ENCODE measurements around the gene HTR3D.
A peak's percentile ranks its signal among the peaks of the same experiment; 100 is the strongest.
"Not testable (repeated sequence)": the region's sequence is repeated elsewhere in the genome, so short reads cannot be mapped to it uniquely, and the experiment has no call there.

HTR3D gene

GRCh38 chr3:184031187-184031792 lies at the start of gene HTR3D:
TSS of gene HTR3D (plus strand) at chr3:184031742. CDS start at chr3:184031742, 0 bp downstream.
- peak; percentile 9 for DNase-seq (ENCODE audit: low read depth)

GRCh38 chr3:183981990-183982644 lies 49.4 kb upstream of the HTR3D start:
- DNase-seq (ENCODE audit: low read depth): no peak

- no peak for DNase-seq (ENCODE audit: low read depth)
Observed at GRCh38 chr3:183984127-183984740, 47.3 kb upstream of the HTR3D start.

- DNase-seq (ENCODE audit: low read depth): no peak
Observed at GRCh38 chr3:183984749-183985729, 46.5 kb upstream of the HTR3D start.

GRCh38 chr3:183987000-183987600 lies 44.4 kb upstream of the HTR3D start:
- DNase-seq (ENCODE audit: low read depth): no peak

- peak; percentile 37 for DNase-seq (ENCODE audit: low read depth)
Observed at GRCh38 chr3:183988216-183988790, 43.2 kb upstream of the HTR3D start.

- DNase-seq (ENCODE audit: low read depth): no peak
Observed at GRCh38 chr3:183991403-183991802, 40.1 kb upstream of the HTR3D start.

- DNase-seq (ENCODE audit: low read depth): no peak
Observed at GRCh38 chr3:184001761-184002160, 29.8 kb upstream of the HTR3D start.

GRCh38 chr3:184002469-184002868 lies 29.1 kb upstream of the HTR3D start:
- DNase-seq (ENCODE audit: low read depth): no peak

- peak; percentile 59 for DNase-seq (ENCODE audit: low read depth)
Observed at GRCh38 chr3:184003187-184003967, 28.2 kb upstream of the HTR3D start.

- DNase-seq (ENCODE audit: low read depth): no peak
Observed at GRCh38 chr3:184004476-184004875, 27.1 kb upstream of the HTR3D start.

- no peak for DNase-seq (ENCODE audit: low read depth)
Observed at GRCh38 chr3:184005941-184006507, 25.5 kb upstream of the HTR3D start.

- DNase-seq (ENCODE audit: low read depth): not testable (repeated sequence)
Observed at GRCh38 chr3:184007143-184007813, 24.3 kb upstream of the HTR3D start.

GRCh38 chr3:184008161-184008560 lies 23.4 kb upstream of the HTR3D start:
- DNase-seq (ENCODE audit: low read depth): no peak

- DNase-seq (ENCODE audit: low read depth): no peak
Observed at GRCh38 chr3:184011230-184011876, 20.2 kb upstream of the HTR3D start.

GRCh38 chr3:184011937-184012889 lies 19.3 kb upstream of the HTR3D start:
- no peak for DNase-seq (ENCODE audit: low read depth)

- DNase-seq (ENCODE audit: low read depth): no peak
Observed at GRCh38 chr3:184015381-184016019, 16.0 kb upstream of the HTR3D start.

- no peak for DNase-seq (ENCODE audit: low read depth)
Observed at GRCh38 chr3:184016169-184016570, 15.4 kb upstream of the HTR3D start.
